Astrocyte (in vitro differentiated cells and primary cell): ENCODE results near the gene ARID5B.

ENCODE experiments used
- CTCF ChIP-seq: IDR thresholded peaks from 2 replicates; pipeline ENCODE4 v1.5.1; 2011; ENCODE audit warnings: low read depth, mild to moderate bottlenecking, inconsistent platforms, low read length, moderate library complexity; ENCODE audit not compliant: insufficient read depth
- EZH2 ChIP-seq: IDR thresholded peaks from 2 replicates; pipeline ENCODE4 v1.6.1; 2012; ENCODE audit warnings: mild to moderate bottlenecking, low read length, inconsistent platforms; ENCODE audit not compliant: insufficient read depth

- TF ChIP-seq CTCF: no peak
- TF ChIP-seq EZH2: no peak
Observed at GRCh38 chr10:61871487-61871886, 30.0 kb upstream of the ARID5B start.
